Ectodermal cell (in vitro differentiated cells): ENCODE results near the gene KRTAP5-6.

Experiments used
- H3K27ac ChIP-seq: 2 replicates; pipeline ENCODE4 v1.7.0; 2013; ENCODE audit warnings: mild to moderate bottlenecking, low read depth, low read length; ENCODE audit not compliant: insufficient read depth, poor library complexity, severe bottlenecking
- H3K27me3 ChIP-seq: 2 replicates; pipeline ENCODE4 v1.7.0; 2013; ENCODE audit warnings: mild to moderate bottlenecking, low read length; ENCODE audit not compliant: insufficient read depth, control insufficient read depth, poor library complexity, severe bottlenecking
- H3K36me3 ChIP-seq: one replicate; pipeline ENCODE4 v1.7.0; 2013; ENCODE audit warnings: low read length; ENCODE audit not compliant: control insufficient read depth, insufficient read depth
- H3K4me1 ChIP-seq: one replicate; pipeline ENCODE4 v1.7.0; 2013; ENCODE audit warnings: low read length; ENCODE audit not compliant: control insufficient read depth, insufficient read depth
- H3K4me3 ChIP-seq: 2 replicates; pipeline ENCODE4 v1.7.0; 2013; ENCODE audit warnings: low read depth, low read length, control low read depth; ENCODE audit not compliant: insufficient read depth
- H3K9me3 ChIP-seq: 2 replicates; pipeline ENCODE4 v1.7.0; 2013; ENCODE audit warnings: mild to moderate bottlenecking, low read length, moderate library complexity; ENCODE audit not compliant: control insufficient read depth
- WGBS, 2 experiments: methylation state at CpG; one replicate each; pipeline ENCODE4 v1.1.7; 2013; ENCODE audit warnings: missing lambda C conversion rate in 2 of 2; 5-methylcytosine and 5-hydroxymethylcytosine counted together

KRTAP5-6 gene

GRCh38 chr11:1734641-1735081 lies 37.7 kb downstream of the KRTAP5-6 start:
- H3K9me3 ChIP-seq = no peaks in the 10 kb centered on the region
- no peak overlapping the region for H3K4me3 ChIP-seq
- 84% methylated on average over 10 of the region's 10 CpGs for WGBS, 2 experiments
- no peak overlapping the region for H3K27ac ChIP-seq
- H3K36me3 ChIP-seq = no peaks in the 10 kb centered on the region
- peaks cover 7% of the 10 kb centered on the region for H3K4me1 ChIP-seq
- H3K27me3 ChIP-seq = peaks cover 5% of the 10 kb centered on the region

GRCh38 chr11:1735271-1735670 lies 38.3 kb downstream of the KRTAP5-6 start:
- H3K4me3 ChIP-seq = no peak overlapping the region
- H3K27ac ChIP-seq = no peak overlapping the region
- H3K36me3 ChIP-seq = no peaks in the 10 kb centered on the region
- H3K27me3 ChIP-seq = peaks cover 5% of the 10 kb centered on the region
- H3K9me3 ChIP-seq = no peaks in the 10 kb centered on the region
- 93% methylated on average over 16 of the region's 16 CpGs for WGBS, 2 experiments
- H3K4me1 ChIP-seq = peaks cover 7% of the 10 kb centered on the region

DNA sequence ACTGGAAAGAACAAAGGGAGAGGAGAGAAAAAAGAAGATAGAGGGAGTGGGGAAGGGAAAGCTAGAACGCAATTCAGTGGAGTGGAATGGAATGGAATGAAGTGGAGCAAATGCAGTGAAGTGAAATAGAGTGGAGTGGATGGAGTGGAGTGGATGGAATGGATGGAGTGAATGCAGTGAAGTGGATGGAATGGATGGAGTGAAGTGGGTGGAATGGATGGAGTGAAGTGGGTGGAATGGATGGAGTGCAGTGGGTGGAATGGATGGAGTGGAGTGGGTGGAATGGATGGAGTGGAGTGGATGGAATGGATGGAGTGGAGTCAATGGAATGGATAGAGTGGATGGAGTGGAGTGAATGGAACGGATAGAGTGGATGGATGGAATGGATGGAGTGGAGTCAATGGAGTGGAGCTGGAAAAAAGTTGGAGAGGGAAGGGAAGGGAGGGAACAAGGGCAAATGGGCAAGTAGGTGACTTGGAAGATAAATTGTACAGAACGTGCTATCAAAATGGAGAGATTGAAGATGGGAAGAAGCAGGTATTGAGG lies 39.5 kb downstream of the KRTAP5-6 start:
- Histone ChIP-seq H3K9me3 (no peaks in the 10 kb centered on the region), H3K27me3 (peaks cover 7% of the 10 kb centered on the region)
- WGBS, 2 experiments = 63 to 68% methylated on average over 3 of the region's 3 CpGs

GRCh38 chr11:1737080-1737757 lies 40.2 kb downstream of the KRTAP5-6 start:
- no peaks in the 10 kb centered on the region for H3K9me3 ChIP-seq
- no peak overlapping the region for H3K4me3 ChIP-seq
- WGBS, 2 experiments = 78 to 90% methylated on average over 6 of the region's 6 CpGs
- no peaks in the 10 kb centered on the region for H3K36me3 ChIP-seq
- H3K27ac ChIP-seq = no peak overlapping the region
- H3K27me3 ChIP-seq = peaks cover 10% of the 10 kb centered on the region
- peaks cover under 1% of the 10 kb centered on the region for H3K4me1 ChIP-seq

More for the DNA sequence above, 39.5 kb downstream of the KRTAP5-6 start:
- no peak overlapping the region for H3K4me3 ChIP-seq
- no peak overlapping the region for H3K27ac ChIP-seq
- no peaks in the 10 kb centered on the region for H3K36me3 ChIP-seq
- peaks cover 7% of the 10 kb centered on the region for H3K4me1 ChIP-seq

DNA sequence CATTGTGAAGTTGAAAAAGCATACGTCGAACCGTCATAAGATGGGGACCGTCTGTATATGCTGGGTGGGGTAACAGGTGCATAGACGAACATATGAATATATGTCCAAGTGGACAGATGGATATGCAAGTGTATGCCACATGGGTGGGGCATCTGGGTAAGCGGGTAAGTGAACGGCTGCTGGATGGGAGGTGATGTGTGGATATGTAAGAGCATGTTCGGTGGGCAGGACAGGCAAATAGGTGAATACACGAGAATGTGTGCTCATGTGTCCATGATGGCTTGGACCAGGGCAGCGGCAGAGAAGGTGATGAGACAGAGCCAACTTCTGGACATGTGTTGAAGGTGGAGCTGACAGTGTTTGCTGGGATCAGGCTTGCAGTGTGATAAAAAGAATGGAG lies 41.4 kb downstream of the KRTAP5-6 start:
- WGBS, 2 experiments = 93% methylated on average over 10 of the region's 10 CpGs
- no peaks in the 10 kb centered on the region for H3K36me3 ChIP-seq
- H3K27ac ChIP-seq = no peak overlapping the region
- H3K4me3 ChIP-seq = no peak overlapping the region
- no peaks in the 10 kb centered on the region for H3K9me3 ChIP-seq
- no peaks in the 10 kb centered on the region for H3K4me1 ChIP-seq
- peaks cover 12% of the 10 kb centered on the region for H3K27me3 ChIP-seq

- Histone ChIP-seq H3K36me3 (no peaks in the 10 kb centered on the region), H3K4me3 (no peak overlapping the region), H3K9me3 (no peaks in the 10 kb centered on the region), H3K27me3 (peaks cover 16% of the 10 kb centered on the region), H3K4me1 (no peaks in the 10 kb centered on the region), H3K27ac (no peak overlapping the region)
- 83 to 84% methylated on average over 8 of the region's 8 CpGs for WGBS, 2 experiments
Observed at GRCh38 chr11:1739576-1739975, 42.6 kb downstream of the KRTAP5-6 start.

GRCh38 chr11:1740786-1741530 lies 44.0 kb downstream of the KRTAP5-6 start:
- H3K4me1 ChIP-seq = no peaks in the 10 kb centered on the region
- H3K27me3 ChIP-seq = peaks cover 16% of the 10 kb centered on the region
- no peak overlapping the region for H3K4me3 ChIP-seq
- H3K9me3 ChIP-seq = no peaks in the 10 kb centered on the region
- H3K27ac ChIP-seq = no peak overlapping the region
- H3K36me3 ChIP-seq = no peaks in the 10 kb centered on the region
- WGBS, 2 experiments = 87 to 91% methylated on average over 8 of the region's 8 CpGs

- WGBS, 2 experiments = 90 to 94% methylated on average over 4 of the region's 4 CpGs
- H3K36me3 ChIP-seq = no peaks in the 10 kb centered on the region
- no peak overlapping the region for H3K4me3 ChIP-seq
- no peaks in the 10 kb centered on the region for H3K4me1 ChIP-seq
- H3K9me3 ChIP-seq = no peaks in the 10 kb centered on the region
- H3K27ac ChIP-seq = no peak overlapping the region
- H3K27me3 ChIP-seq = peaks cover 19% of the 10 kb centered on the region
Observed at GRCh38 chr11:1741741-1742140, 44.7 kb downstream of the KRTAP5-6 start.

DNA sequence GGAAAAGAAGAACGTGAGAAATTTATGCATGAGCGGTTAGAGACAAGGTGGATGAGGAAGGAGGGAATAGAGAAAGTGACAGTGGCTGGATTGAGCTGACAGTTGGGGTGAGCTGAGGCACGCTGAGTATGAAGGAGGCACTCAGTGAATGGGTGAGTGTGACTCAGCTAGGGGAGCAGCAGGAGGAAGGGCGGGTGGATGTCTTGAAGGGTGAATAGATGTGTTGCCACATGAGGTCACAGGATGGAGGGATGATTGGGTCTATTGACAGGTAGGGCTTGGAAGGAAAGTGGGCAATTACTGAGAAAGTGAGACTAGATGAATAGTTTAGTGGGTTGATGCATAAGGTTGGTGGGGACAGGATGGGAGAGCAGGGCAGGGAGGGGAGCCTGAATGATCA lies 45.4 kb downstream of the KRTAP5-6 start:
- no peak overlapping the region for H3K27ac ChIP-seq
- H3K4me1 ChIP-seq = no peaks in the 10 kb centered on the region
- H3K9me3 ChIP-seq = no peaks in the 10 kb centered on the region
- WGBS, 2 experiments = 63 to 67% methylated on average over 4 of the region's 4 CpGs
- H3K36me3 ChIP-seq = no peaks in the 10 kb centered on the region
- no peak overlapping the region for H3K4me3 ChIP-seq
- H3K27me3 ChIP-seq = peaks cover 25% of the 10 kb centered on the region

- Histone ChIP-seq H3K27me3 (peaks cover 32% of the 10 kb centered on the region), H3K27ac (no peak overlapping the region), H3K4me3 (no peak overlapping the region), H3K4me1 (no peaks in the 10 kb centered on the region), H3K36me3 (no peaks in the 10 kb centered on the region), H3K9me3 (no peaks in the 10 kb centered on the region)
- WGBS, 2 experiments = 81 to 84% methylated on average over 3 of the region's 3 CpGs
Observed at GRCh38 chr11:1742869-1743584, 46.0 kb downstream of the KRTAP5-6 start.
